GM23248 (cell line): ENCODE data around the gene LATS2.

Source experiments
- EZH2 ChIP-seq: fragments of 200-600 bp; sonication (generic); IDR thresholded peaks from 2 replicates; pipeline ENCODE4 v1.6.1; 2018; ENCODE audit warnings: antibody characterized with exemption, mild to moderate bottlenecking; ENCODE audit not compliant: insufficient read depth, poor library complexity, severe bottlenecking
- EZH2phosphoT487 ChIP-seq: fragments of 200-600 bp; sonication (generic); IDR thresholded peaks from 2 replicates; pipeline ENCODE4 v1.6.1; 2018; ENCODE audit warnings: antibody characterized with exemption, moderate library complexity, mild to moderate bottlenecking, low read depth; ENCODE audit not compliant: insufficient read depth

DNA sequence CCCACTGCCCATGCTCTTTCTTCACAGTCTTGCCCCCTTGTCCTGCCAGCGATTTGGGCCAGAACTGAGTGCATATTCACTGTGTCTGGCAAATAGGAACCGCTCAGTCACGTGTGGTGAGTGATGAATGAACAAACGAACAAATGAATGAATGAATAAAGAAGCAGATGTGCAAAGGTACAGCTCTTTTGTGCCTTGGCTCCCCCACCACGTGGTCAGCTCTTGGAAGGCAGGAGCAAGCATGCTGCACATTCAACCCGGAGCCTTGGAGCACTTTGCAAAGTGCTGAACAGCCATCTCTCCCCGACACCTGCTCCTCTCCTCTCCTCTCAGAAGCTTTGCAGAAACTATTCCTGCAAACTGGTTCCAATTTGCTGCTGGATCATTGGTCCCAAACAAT is 52.4 kb downstream of the LATS2 start:
- TF ChIP-seq EZH2phosphoT487, result no peak
- TF ChIP-seq EZH2, result no peak
